IMR-90 (cell line): ENCODE data around the gene CALR3. TPM values are rescaled to one million over a fixed set of nuclear protein-coding genes. Genes with fewer than 3 reads are reported as not detected.

Source experiments
- ATAC-seq: fragments of 200-7000 bp; cut with Tn5 transposase; 2 replicates; pipeline ENCODE4 v1.9.1; 2020; ENCODE audit warnings: low read depth, mild to moderate bottlenecking, moderate library complexity
- BruUV-seq: library from RNA; stranded (reverse); fragments of 400-500 nt; replicated peaks from 2 replicates; lab custom pipeline; 2021; lab: Mats Ljungman, UMichigan
- CTCF ChIA-PET: fragments of 300-600 bp; formaldehyde crosslinking; extraction: SDS; loops from one replicate; lab custom pipeline; 2021; ENCODE audit warnings: antibody characterized with exemption; lab: Yijun Ruan, JAX
- POLR2A ChIA-PET: fragments of 300-600 bp; sonication (Branson Sonifier 250); formaldehyde crosslinking; loops from one replicate; lab custom pipeline; 2022; ENCODE audit warnings: antibody characterized with exemption; ENCODE audit not compliant: unreplicated experiment; lab: Charles Lee
- DNase-seq: peaks from one replicate; pipeline ENCODE4 v3.0.0; 2013
- H2AFZ ChIP-seq: replicated peaks from 2 replicates; pipeline ENCODE3; 2013; ENCODE audit warnings: low read length, mild to moderate bottlenecking; ENCODE audit not compliant: poor library complexity
- H2AK5ac ChIP-seq: 2 replicates; pipeline ENCODE4 v1.6.1; 2013; ENCODE audit warnings: low read depth, low read length, inconsistent platforms
- H2AK9ac ChIP-seq: replicated peaks from 2 replicates; pipeline ENCODE3; 2013; ENCODE audit warnings: mild to moderate bottlenecking, low read depth, low read length, moderate library complexity; ENCODE audit not compliant: poor library complexity
- H2BK120ac ChIP-seq: 2 replicates; pipeline ENCODE4 v1.6.1; 2013; ENCODE audit warnings: low read depth, low read length, inconsistent platforms
- H2BK15ac ChIP-seq: 3 replicates; pipeline ENCODE4 v1.6.1; 2013; ENCODE audit warnings: low read depth, low read length, inconsistent platforms
- H2BK20ac ChIP-seq: 2 replicates; pipeline ENCODE4 v1.6.1; 2013; ENCODE audit warnings: low read depth, mild to moderate bottlenecking, inconsistent platforms, low read length, moderate library complexity
- H2BK5ac ChIP-seq: 2 replicates; pipeline ENCODE4 v1.6.1; 2013; ENCODE audit warnings: mild to moderate bottlenecking, low read depth, low read length, inconsistent platforms; ENCODE audit not compliant: poor library complexity, severe bottlenecking
- H3K14ac ChIP-seq: replicated peaks from 2 replicates; pipeline ENCODE4 v1.6.1; 2013; ENCODE audit warnings: low read depth, low read length, inconsistent platforms
- H3K18ac ChIP-seq: 2 replicates; pipeline ENCODE4 v1.6.1; 2013; ENCODE audit warnings: low read depth, low read length, control low read depth
- H3K23ac ChIP-seq: 2 replicates; pipeline ENCODE4 v1.6.1; 2013; ENCODE audit warnings: low read depth, low read length, inconsistent platforms
- H3K27ac ChIP-seq: 2 replicates; pipeline ENCODE4 v1.5.1; 2013; ENCODE audit warnings: mild to moderate bottlenecking, control low read depth, low read length; ENCODE audit not compliant: insufficient read depth
- H3K27me3 ChIP-seq: 2 replicates; pipeline ENCODE4 v1.6.1; 2013; ENCODE audit warnings: low read length; ENCODE audit not compliant: control insufficient read depth, insufficient read depth
- H3K36me3 ChIP-seq: 2 replicates; pipeline ENCODE4 v1.6.1; 2013; ENCODE audit warnings: low read length, mixed read lengths; ENCODE audit not compliant: control insufficient read depth, insufficient read depth
- H3K4ac ChIP-seq: 2 replicates; pipeline ENCODE4 v1.6.1; 2013; ENCODE audit warnings: low read depth, low read length, inconsistent platforms
- H3K4me1 ChIP-seq: 2 replicates; pipeline ENCODE4 v1.6.1; 2013; ENCODE audit warnings: low read length, mixed read lengths; ENCODE audit not compliant: control insufficient read depth, insufficient read depth
- H3K4me2 ChIP-seq: 2 replicates; pipeline ENCODE4 v1.6.1; 2013; ENCODE audit warnings: low read depth, mild to moderate bottlenecking, control low read depth, low read length, moderate library complexity
- H3K4me3 ChIP-seq: 2 replicates; pipeline ENCODE4 v1.5.1; 2013; ENCODE audit warnings: low read depth, mild to moderate bottlenecking, control low read depth, low read length, moderate library complexity; ENCODE audit not compliant: insufficient read depth
- H3K56ac ChIP-seq: 2 replicates; pipeline ENCODE4 v1.6.1; 2013; ENCODE audit warnings: low read length, inconsistent platforms; ENCODE audit not compliant: insufficient read depth; ENCODE audit errors: extremely low read depth
- H3K79me1 ChIP-seq, 2 experiments: 2 replicates each; pipeline ENCODE4 v1.6.1; 2013; ENCODE audit warnings: low read length in 2 of 2, inconsistent platforms in 1 of 2, low read depth in 1 of 2
- H3K9ac ChIP-seq: 2 replicates; pipeline ENCODE4 v1.6.1; 2013; ENCODE audit warnings: low read depth, low read length, control low read depth
- H3K9me1 ChIP-seq: 2 replicates; pipeline ENCODE4 v1.6.1; 2013; ENCODE audit warnings: low read length, inconsistent platforms; ENCODE audit not compliant: insufficient read depth
- H3K9me3 ChIP-seq: 2 replicates; pipeline ENCODE4 v1.6.1; 2013; ENCODE audit warnings: low read length; ENCODE audit not compliant: control insufficient read depth, insufficient read depth
- H4K20me1 ChIP-seq: 2 replicates; pipeline ENCODE4 v1.6.1; 2013; ENCODE audit warnings: low read length, inconsistent platforms; ENCODE audit not compliant: insufficient read depth
- H4K5ac ChIP-seq: 2 replicates; pipeline ENCODE4 v1.6.1; 2013; ENCODE audit warnings: mild to moderate bottlenecking, low read depth, low read length, control low read depth
- H4K8ac ChIP-seq, 2 experiments: 2 replicates each; pipeline ENCODE4 v1.6.1; 2013; ENCODE audit warnings: low read depth in 2 of 2, low read length in 2 of 2, control low read depth in 1 of 2, inconsistent platforms in 1 of 2
- H4K91ac ChIP-seq: 2 replicates; pipeline ENCODE4 v1.6.1; 2013; ENCODE audit warnings: low read depth, low read length, inconsistent platforms; ENCODE audit not compliant: insufficient read depth
- BHLHE40 ChIP-seq: fragments of 150-350 bp; IDR thresholded peaks from 2 replicates; pipeline ENCODE4 v1.6.1; 2016; ENCODE audit warnings: mild to moderate bottlenecking, low read depth, low read length
- CEBPB ChIP-seq: IDR thresholded peaks from 2 replicates; pipeline ENCODE4 v1.6.1; 2012; ENCODE audit warnings: low read depth, low read length, improper control_type of control experiment
- CHD1 ChIP-seq: IDR thresholded peaks from 2 replicates; pipeline ENCODE4 v1.6.1; 2012; ENCODE audit warnings: low read depth, low read length, improper control_type of control experiment
- CTCF ChIP-seq: conservative IDR thresholded peaks from 2 replicates; pipeline ENCODE4 v1.5.1; 2012; ENCODE audit warnings: mild to moderate bottlenecking, low read depth, low read length, improper control_type of control experiment
- NFE2L2 ChIP-seq: fragments of 150-350 bp; IDR thresholded peaks from 2 replicates; pipeline ENCODE4 v1.6.1; 2016; ENCODE audit warnings: low read depth, mild to moderate bottlenecking, low read length
- RFX5 ChIP-seq: IDR thresholded peaks from 2 replicates; pipeline ENCODE4 v1.8.0; 2012; ENCODE audit warnings: low read depth, mild to moderate bottlenecking, low read length, moderate library complexity
- SMC3 ChIP-seq: fragments of 150-350 bp; IDR thresholded peaks from 2 replicates; pipeline ENCODE4 v1.6.1; 2016; ENCODE audit warnings: low read depth, mild to moderate bottlenecking, antibody characterized with exemption, low read length, moderate library complexity
- USF2 ChIP-seq: fragments of 150-350 bp; IDR thresholded peaks from 2 replicates; pipeline ENCODE4 v1.6.1; 2017; ENCODE audit warnings: mild to moderate bottlenecking, antibody characterized with exemption, low read length, low read depth
- WGBS, 2 experiments: methylation state at CpG; one replicate each; pipeline versions ENCODE4 v1.1.5 to v1.1.7; 2013; ENCODE audit warnings: missing lambda C conversion rate in 2 of 2; ENCODE audit not compliant: insufficient read length in 1 of 2; ENCODE audit errors: extremely low coverage in 2 of 2; 5-methylcytosine and 5-hydroxymethylcytosine counted together
- dilution Hi-C: fragments of 300-500 bp; cut with HindIII; formaldehyde crosslinking; loops from one replicate; pipeline ENCODE4 v1.14.3; 2018; ENCODE audit warnings: low sequenced_read_pairs; ENCODE audit not compliant: unreplicated experiment
- in situ Hi-C: fragments of 300-500 bp; cut with MboI; formaldehyde crosslinking; loops from 3 replicates; pipeline ENCODE4 v1.14.3; 2019; ENCODE audit warnings: low sequenced_read_pairs, inconsistent platforms, mixed read lengths
- intact Hi-C: fragments of 100-400 bp; cut with micrococcal nuclease; formaldehyde crosslinking; loops from 2 replicates; pipeline ENCODE4 v1.10.0; 2022
- polyA plus RNA-seq, 3 experiments: library from polyadenylated mRNA; depleted of rRNA; stranded (reverse); fragments of >200 nt; gene quantifications; 2 replicates each; pipeline ENCODE4 v1.2.3, GENCODE V29; 2012; ENCODE audit warnings: low replicate concordance in 1 of 3
- total RNA-seq: library from RNA; depleted of rRNA; stranded (reverse); fragments of >200 nt; gene quantifications from 2 replicates; pipeline ENCODE4 v1.2.3, GENCODE V29; 2012
- TF ChIP-seq, protein P1 (sequence below): fragments of 150-350 bp; IDR thresholded peaks from 2 replicates; pipeline ENCODE4 v1.6.1; 2016; ENCODE audit warnings: low read depth, mild to moderate bottlenecking, low read length, moderate library complexity, borderline replicate concordance

Gene CALR3
- total and polyA plus RNA-seq, 2 of the 4 experiments (the other 2 are of a cell fraction), result not detected

- DNase-seq (no peak), ATAC-seq (no peak)
- Histone ChIP-seq H3K4me2 (no peak overlapping the region), H4K8ac (no peak overlapping the region), H4K20me1 (peaks cover 7% of the 10 kb centered on the region; the same call in 1 of the 2 replicates), H2BK120ac (no peak overlapping the region), H2BK15ac (no peak overlapping the region), H3K18ac (no peak overlapping the region), H2AK5ac (no peak overlapping the region), H3K23ac (no peak overlapping the region), H2BK20ac (no peak overlapping the region), H3K27me3 (no peaks in the 10 kb centered on the region), H3K4ac (no peak overlapping the region), H2BK5ac (no peak overlapping the region), H3K4me1 (no peaks in the 10 kb centered on the region), H3K27ac (no peak overlapping the region), H3K14ac (no peak overlapping the region), H4K5ac (no peak overlapping the region), H3K4me3 (no peak overlapping the region), H2AFZ (no peak overlapping the region), H4K91ac (no peak overlapping the region), H3K9me1 (no peaks in the 10 kb centered on the region), H3K9me3 (no peaks in the 10 kb centered on the region), H2AK9ac (no peak overlapping the region), H3K56ac (no peak overlapping the region), H3K79me1 (peaks cover 3 to 13% of the 10 kb centered on the region in 2 experiments; a peak in 2 of 4 replicates), H3K9ac (no peak overlapping the region), H3K36me3 (peaks cover 76% of the 10 kb centered on the region)
- in situ Hi-C loops, result no loop called here
- intact Hi-C loops, result no loop called here
- CTCF ChIA-PET, result no interaction called here
- WGBS, 2 experiments, result 94% methylated on average over 19 of the region's 45 CpGs; no CpG with 5 or more reads in 1 of the 2 experiments
- POLR2A ChIA-PET, result no interaction called here
- dilution Hi-C loops, result no loop called here
- no peak for TF ChIP-seq BHLHE40
- TF ChIP-seq CEBPB, result no peak
- no peak for TF ChIP-seq SMC3
- TF ChIP-seq NFE2L2, result no peak
- TF ChIP-seq USF2, result no peak
- TF ChIP-seq, protein P1, sequence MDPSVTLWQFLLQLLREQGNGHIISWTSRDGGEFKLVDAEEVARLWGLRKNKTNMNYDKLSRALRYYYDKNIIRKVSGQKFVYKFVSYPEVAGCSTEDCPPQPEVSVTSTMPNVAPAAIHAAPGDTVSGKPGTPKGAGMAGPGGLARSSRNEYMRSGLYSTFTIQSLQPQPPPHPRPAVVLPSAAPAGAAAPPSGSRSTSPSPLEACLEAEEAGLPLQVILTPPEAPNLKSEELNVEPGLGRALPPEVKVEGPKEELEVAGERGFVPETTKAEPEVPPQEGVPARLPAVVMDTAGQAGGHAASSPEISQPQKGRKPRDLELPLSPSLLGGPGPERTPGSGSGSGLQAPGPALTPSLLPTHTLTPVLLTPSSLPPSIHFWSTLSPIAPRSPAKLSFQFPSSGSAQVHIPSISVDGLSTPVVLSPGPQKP, result no peak
- no peak for TF ChIP-seq CTCF
- no peak for TF ChIP-seq RFX5
- TF ChIP-seq CHD1, result no peak
- BruUV-seq, result no TSS peak
Observed at GRCh38 chr19:16520074-16520973, 24.4 kb upstream of the CALR3 start.
